Astrocyte of the spinal cord (primary cell): ENCODE results near the gene FOSB.
"Not testable (repeated sequence)": the region's sequence is repeated elsewhere in the genome, so short reads cannot be mapped to it uniquely, and the experiment has no call there.

ENCODE experiments used
- DNase-seq: peaks from one replicate; pipeline ENCODE4 v3.0.0; 2011; ENCODE audit warnings: low read depth, low spot score
- H3K4me3 ChIP-seq: 2 replicates; pipeline ENCODE4 v1.5.1; 2011; ENCODE audit warnings: low read depth, mild to moderate bottlenecking, low read length, moderate library complexity
- CTCF ChIP-seq: IDR thresholded peaks from 2 replicates; pipeline ENCODE4 v1.5.1; 2012; ENCODE audit warnings: low read depth, mild to moderate bottlenecking, low read length, inconsistent platforms
- in situ Hi-C: cut with HindIII; loops from 2 replicates; pipeline ENCODE4 v1.10.0; 2017; ENCODE audit warnings: low sequenced_read_pairs

The FOSB gene

GRCh38 chr19:45421947-45422498 is 45.8 kb upstream of the FOSB start:
- no peak overlapping the region for H3K4me3 ChIP-seq
- in situ Hi-C loops, result no loop called here

GRCh38 chr19:45423033-45423588 is 44.7 kb upstream of the FOSB start:
- DNase-seq, result no peak
- peak overlapping the region; percentile 65 for H3K4me3 ChIP-seq
- in situ Hi-C loops, result no loop called here
- TF ChIP-seq CTCF, result no peak

More at GRCh38 chr19:45421947-45422498, 45.8 kb upstream of the FOSB start:
- DNase-seq, result no peak
- TF ChIP-seq CTCF, result no peak

GRCh38 chr19:45423589-45424190 is 44.1 kb upstream of the FOSB start, which contains the start of gene ERCC1:
TSS of gene ERCC1 (minus strand) at chr19:45423917. CDS start at chr19:45423374, 543 bp downstream.
- H3K4me3 ChIP-seq, result peak within 1 kb of the TSS; percentile 65
- DNase-seq, result peak; percentile 95
- in situ Hi-C loops, result no loop called here
- TF ChIP-seq CTCF, result no peak

GRCh38 chr19:45424191-45425058 is 43.4 kb upstream of the FOSB start:
- in situ Hi-C loops, result no loop called here
- no peak for TF ChIP-seq CTCF
- peak; percentile 94 for DNase-seq
- H3K4me3 ChIP-seq, result peak overlapping the region; percentile 65

- TF ChIP-seq CTCF, result peak; percentile 61
- peak; percentile 64 for DNase-seq
- peak overlapping the region; percentile 56 for H3K4me3 ChIP-seq
- in situ Hi-C loops, result no loop called here
These were observed 39.2 kb upstream of the FOSB start for GRCh38 chr19:45428384-45429231.

DNA sequence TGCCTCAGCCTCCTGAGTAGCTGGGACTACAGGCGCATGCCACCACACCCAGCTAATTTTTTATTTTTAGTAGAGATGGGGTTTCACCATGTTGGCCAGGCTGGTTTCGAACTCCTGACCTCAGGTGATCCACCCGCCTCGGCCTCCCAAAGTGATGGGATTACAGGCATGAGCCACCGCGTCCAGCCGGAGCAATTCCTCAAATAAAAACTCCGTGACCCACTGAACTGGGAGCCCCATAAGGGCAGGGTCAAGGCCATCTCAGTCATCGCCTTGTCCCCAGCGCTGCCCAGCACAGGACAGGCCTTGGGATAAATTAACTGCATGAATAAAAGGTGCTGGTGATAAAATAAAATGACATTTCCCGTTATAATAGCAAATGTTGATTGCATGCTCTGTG is 37.9 kb upstream of the FOSB start:
- DNase-seq, H3K4me3 ChIP-seq, in situ Hi-C loops: not testable (repeated sequence)

DNA sequence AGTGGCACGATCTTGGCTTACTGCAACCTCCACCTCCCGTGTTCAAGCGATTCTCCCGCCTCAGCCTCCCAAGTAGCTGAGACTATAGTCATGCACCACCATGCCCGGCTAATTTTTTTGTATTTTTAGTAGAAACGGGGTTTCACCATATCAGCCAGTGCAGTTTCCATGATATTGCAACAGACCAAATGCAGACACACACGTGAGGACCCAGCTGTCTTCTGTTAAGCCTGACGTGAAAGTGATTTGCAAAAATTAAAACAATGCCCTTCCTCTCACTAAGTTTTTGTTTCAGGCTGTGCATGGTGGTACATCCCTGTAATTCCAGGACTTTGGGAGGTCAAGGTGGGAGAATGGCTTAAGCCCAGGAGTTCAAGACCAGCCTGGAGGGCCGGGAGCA is 36.8 kb upstream of the FOSB start:
- H3K4me3 ChIP-seq, DNase-seq, in situ Hi-C loops: not testable (repeated sequence)

- H3K4me3 ChIP-seq, DNase-seq, in situ Hi-C loops: not testable (repeated sequence)
These were observed 35.3 kb upstream of the FOSB start for GRCh38 chr19:45432543-45432942.
